ENCODE results near the gene CEP85L.

- TF ChIP-seq REST (IDR thresholded peaks at IDR 0.05; ENCODE audit: insufficient replicate concordance, low read depth) (no peak), POLR2AphosphoS5 (IDR thresholded peaks at IDR 0.05; ENCODE audit: low read depth) (no peak), CTCF (IDR thresholded peaks at IDR 0.05; ENCODE audit: insufficient read depth, low read length) (no peak)
Measured at GRCh38 chr6:118571121-118571520, 80.3 kb downstream of the CEP85L start.
